ENCODE results near the gene HPGD.

GRCh38 chr4:174479140-174479539 lies 43.1 kb downstream of the HPGD start:
- TF ChIP-seq CTCF (IDR thresholded peaks at IDR 0.05): no peak
- no peak for TF ChIP-seq REST (IDR thresholded peaks at IDR 0.05; ENCODE audit: insufficient read depth in 1 of 2, low read depth in 2 of 2, low read length in 1 of 2)
- TF ChIP-seq POLR2AphosphoS5 (IDR thresholded peaks at IDR 0.05; ENCODE audit: low read depth, low read length): no peak
- TF ChIP-seq SIN3A (IDR thresholded peaks at IDR 0.05; ENCODE audit: borderline replicate concordance, insufficient read depth, low read depth, low read length): no peak

Data from Panc1 (cell line).